WERI-Rb-1 (cell line): ENCODE data around the gene VAPA.

Experiments used
- DNase-seq: peaks from one replicate; pipeline ENCODE4 v3.0.0-alpha.2; 2020
- H3K27ac ChIP-seq: fragments of 250-450 bp; sonication (Bioruptor Pico); 2 replicates; pipeline ENCODE4 v1.5.1; 2020; ENCODE audit warnings: mild to moderate bottlenecking, moderate library complexity
- H3K27me3 ChIP-seq: fragments of 250-450 bp; sonication (Bioruptor Pico); 2 replicates; pipeline ENCODE4 v1.5.1; 2021; ENCODE audit warnings: mild to moderate bottlenecking, low read depth, moderate library complexity; ENCODE audit not compliant: insufficient read depth, severe bottlenecking
- H3K36me3 ChIP-seq: fragments of 250-450 bp; sonication (Bioruptor Pico); 2 replicates; pipeline ENCODE4 v1.5.1; 2020; ENCODE audit warnings: mild to moderate bottlenecking, moderate library complexity
- H3K4me3 ChIP-seq: 2 replicates; pipeline ENCODE4 v1.5.1; 2011; ENCODE audit warnings: low read depth, mild to moderate bottlenecking, control low read depth, low read length
- H3K9me3 ChIP-seq: fragments of 250-450 bp; sonication (Bioruptor Pico); 2 replicates; pipeline ENCODE4 v1.5.1; 2021; ENCODE audit warnings: mild to moderate bottlenecking, moderate library complexity; ENCODE audit not compliant: severe bottlenecking
- TF ChIP-seq, protein P1 (sequence below): IDR thresholded peaks from 2 replicates; pipeline ENCODE4 v1.5.1; 2011; ENCODE audit warnings: low read depth, mild to moderate bottlenecking, control low read depth, inconsistent platforms, low read length

VAPA gene

DNA sequence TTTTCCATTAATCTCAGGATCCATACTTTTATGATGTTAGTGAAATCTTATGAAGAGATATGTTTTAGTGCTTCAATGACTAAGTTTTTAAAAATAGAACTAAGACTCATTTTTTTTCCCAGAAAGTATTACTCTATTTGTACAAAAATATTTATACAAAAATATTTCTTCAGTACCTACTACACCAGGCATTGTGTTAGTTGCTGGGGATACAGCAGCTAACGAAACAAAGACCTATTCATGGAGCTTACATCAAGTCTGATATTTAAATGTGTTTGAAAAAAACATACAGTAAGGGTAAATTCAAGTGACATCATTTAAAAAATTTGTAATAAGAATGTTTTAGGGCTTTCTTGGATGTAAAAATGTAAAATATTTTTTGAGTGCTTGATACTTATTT is 11.6 kb downstream of the VAPA start:
- no peaks in the 10 kb centered on the region for H3K36me3 ChIP-seq
- H3K27ac ChIP-seq = no peak overlapping the region
- DNase-seq = no peak
- no peak overlapping the region for H3K4me3 ChIP-seq
- no peaks in the 10 kb centered on the region for H3K9me3 ChIP-seq
- no peaks in the 10 kb centered on the region for H3K27me3 ChIP-seq
- TF ChIP-seq, protein P1, sequence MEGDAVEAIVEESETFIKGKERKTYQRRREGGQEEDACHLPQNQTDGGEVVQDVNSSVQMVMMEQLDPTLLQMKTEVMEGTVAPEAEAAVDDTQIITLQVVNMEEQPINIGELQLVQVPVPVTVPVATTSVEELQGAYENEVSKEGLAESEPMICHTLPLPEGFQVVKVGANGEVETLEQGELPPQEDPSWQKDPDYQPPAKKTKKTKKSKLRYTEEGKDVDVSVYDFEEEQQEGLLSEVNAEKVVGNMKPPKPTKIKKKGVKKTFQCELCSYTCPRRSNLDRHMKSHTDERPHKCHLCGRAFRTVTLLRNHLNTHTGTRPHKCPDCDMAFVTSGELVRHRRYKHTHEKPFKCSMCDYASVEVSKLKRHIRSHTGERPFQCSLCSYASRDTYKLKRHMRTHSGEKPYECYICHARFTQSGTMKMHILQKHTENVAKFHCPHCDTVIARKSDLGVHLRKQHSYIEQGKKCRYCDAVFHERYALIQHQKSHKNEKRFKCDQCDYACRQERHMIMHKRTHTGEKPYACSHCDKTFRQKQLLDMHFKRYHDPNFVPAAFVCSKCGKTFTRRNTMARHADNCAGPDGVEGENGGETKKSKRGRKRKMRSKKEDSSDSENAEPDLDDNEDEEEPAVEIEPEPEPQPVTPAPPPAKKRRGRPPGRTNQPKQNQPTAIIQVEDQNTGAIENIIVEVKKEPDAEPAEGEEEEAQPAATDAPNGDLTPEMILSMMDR = no peak

DNA sequence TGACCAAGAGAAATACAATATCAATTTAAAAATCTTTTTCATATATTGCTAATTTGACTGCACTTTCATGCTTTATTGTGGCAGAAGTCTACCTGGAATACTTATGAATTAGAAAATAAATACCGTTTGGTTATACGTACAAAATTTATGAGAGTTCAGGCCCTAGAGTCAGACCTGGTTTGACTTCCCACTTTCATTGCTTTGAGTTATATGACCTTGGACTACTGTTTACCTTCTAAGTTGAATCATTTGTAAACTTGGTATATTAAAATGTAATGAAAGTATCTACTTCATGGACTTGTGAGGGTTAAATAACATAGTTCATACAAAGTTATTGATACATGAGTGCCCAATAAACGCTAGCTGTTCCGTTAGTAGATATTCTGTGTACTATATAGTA is 12.0 kb downstream of the VAPA start:
- TF ChIP-seq, protein P1 = no peak
- H3K4me3 ChIP-seq = no peak overlapping the region
- no peaks in the 10 kb centered on the region for H3K27me3 ChIP-seq
- H3K9me3 ChIP-seq = no peaks in the 10 kb centered on the region
- DNase-seq = no peak
- H3K36me3 ChIP-seq = no peaks in the 10 kb centered on the region
- H3K27ac ChIP-seq = no peak overlapping the region

DNA sequence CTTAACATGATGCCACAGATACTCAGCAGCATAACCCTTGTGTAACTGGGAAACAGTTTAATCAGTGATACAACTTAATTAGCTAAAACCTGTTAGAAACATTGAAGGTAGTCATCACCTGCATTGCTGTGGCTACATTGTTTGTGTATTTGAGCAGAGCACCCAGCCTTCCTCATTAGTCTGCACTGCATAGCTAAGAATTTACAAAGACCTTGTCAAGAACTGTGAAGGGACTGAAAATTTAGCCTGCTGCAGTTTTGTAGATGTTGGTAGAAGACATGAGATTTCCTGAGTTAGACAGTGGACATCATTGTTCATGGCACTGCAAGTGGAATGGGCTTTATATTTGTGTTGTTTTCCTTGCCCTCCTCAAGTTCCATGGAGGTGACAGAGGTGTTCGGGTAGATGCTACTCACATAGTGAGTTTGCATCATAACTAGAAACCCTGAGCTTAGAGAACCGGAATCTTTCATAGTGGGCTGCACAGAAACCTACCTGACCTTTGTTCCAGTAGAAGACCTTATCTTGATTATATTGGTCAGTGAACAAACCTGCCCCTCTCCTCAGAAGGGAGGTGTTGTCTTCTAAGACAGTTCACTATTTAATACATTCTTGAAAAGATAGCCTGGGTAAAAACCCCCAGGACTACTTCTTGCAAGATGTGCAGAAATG is 12.5 kb downstream of the VAPA start:
- Histone ChIP-seq H3K4me3 (no peak overlapping the region), H3K27me3 (no peaks in the 10 kb centered on the region), H3K9me3 (no peaks in the 10 kb centered on the region), H3K27ac (no peak overlapping the region), H3K36me3 (no peaks in the 10 kb centered on the region)
- DNase-seq = no peak
- TF ChIP-seq, protein P1 = no peak

DNA sequence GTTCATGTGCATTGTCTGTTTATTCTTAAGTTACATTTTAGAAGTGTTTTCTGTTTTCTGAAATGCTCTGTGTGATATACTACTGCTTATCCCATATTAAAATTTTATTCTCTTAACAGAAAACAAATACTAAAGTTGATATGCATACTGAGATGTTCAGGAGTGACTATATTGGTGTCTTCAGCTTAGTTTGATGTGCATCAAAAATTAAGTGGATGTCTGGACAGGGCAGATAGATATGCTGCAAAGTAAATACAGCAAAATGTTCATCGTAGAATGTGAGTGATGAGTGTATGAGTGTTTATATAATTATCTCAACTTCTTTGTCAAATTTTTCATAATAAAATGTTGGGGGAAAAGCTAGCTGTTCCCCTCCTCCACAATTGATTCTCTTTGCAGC is 13.2 kb downstream of the VAPA start:
- TF ChIP-seq, protein P1 = no peak
- Histone ChIP-seq H3K27me3 (no peaks in the 10 kb centered on the region), H3K27ac (no peak overlapping the region), H3K9me3 (no peaks in the 10 kb centered on the region), H3K36me3 (no peaks in the 10 kb centered on the region), H3K4me3 (no peak overlapping the region)
- no peak for DNase-seq

DNA sequence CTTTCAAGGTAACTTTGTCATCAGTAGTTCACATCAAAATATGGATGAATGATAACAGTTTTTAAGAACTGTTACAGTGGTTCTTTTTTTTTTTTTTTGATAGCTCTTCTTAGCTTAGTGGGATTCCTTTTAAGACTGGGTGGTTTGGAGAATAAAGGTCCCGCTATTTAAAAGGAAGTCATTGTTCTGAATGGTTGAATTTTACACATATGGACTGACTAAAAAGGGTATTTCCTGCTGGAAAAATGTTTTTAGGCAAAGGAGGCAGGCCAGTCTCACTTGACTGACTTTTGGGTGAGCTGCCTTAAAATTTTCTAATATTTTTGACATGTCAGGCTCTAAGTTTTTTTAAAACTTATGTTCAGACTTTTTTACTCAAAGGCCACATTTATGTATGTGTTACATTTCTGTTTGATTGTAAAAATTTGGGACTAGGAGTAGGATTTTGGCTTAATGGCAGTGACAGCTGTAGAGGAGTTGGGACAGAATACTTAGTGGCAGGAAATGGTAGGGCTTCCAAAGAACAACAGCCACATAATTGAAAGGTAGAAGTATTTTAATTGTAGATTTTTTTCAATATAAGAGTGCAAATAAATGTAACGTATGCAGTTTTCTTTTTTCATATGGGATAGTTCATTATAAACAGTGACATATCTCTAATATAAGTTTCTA is 13.7 kb downstream of the VAPA start:
- peaks cover 2% of the 10 kb centered on the region for H3K36me3 ChIP-seq
- no peak for DNase-seq
- no peaks in the 10 kb centered on the region for H3K27me3 ChIP-seq
- TF ChIP-seq, protein P1 = no peak
- no peak overlapping the region for H3K27ac ChIP-seq
- H3K4me3 ChIP-seq = no peak overlapping the region
- H3K9me3 ChIP-seq = no peaks in the 10 kb centered on the region
